Sigmoid colon (tissue), 7 donors: ENCODE measurements around the gene TBX3. TPM values are rescaled to one million over a fixed set of nuclear protein-coding genes. Genes with fewer than 3 reads are reported as not detected.

Experiments used
- DNase-seq: peaks from one replicate; pipeline ENCODE4 v3.0.0-alpha.2; 2019
- H3K27ac ChIP-seq, 4 donors: fragments of 200-600 bp; sonication (generic); one replicate each; pipeline ENCODE4 v1.5.1; 2016 to 2019; ENCODE audit warnings: mild to moderate bottlenecking in 1 of 4
- H3K27me3 ChIP-seq, 3 donors: fragments of 200-600 bp; sonication (generic); one replicate each; pipeline ENCODE4 v1.5.1; 2019; ENCODE audit warnings: mild to moderate bottlenecking in 1 of 3
- H3K36me3 ChIP-seq, 4 donors: fragments of 200-600 bp; sonication (generic); one replicate each; pipeline ENCODE4 v1.5.1; 2016 to 2019
- H3K4me1 ChIP-seq, 4 donors: fragments of 200-600 bp; sonication (generic); one replicate each; pipeline ENCODE4 v1.5.1; 2017 to 2019
- H3K4me3 ChIP-seq, 4 donors: fragments of 200-600 bp; sonication (generic); one replicate each; pipeline ENCODE4 v1.5.1; 2017 to 2019; ENCODE audit warnings: mild to moderate bottlenecking in 2 of 4, moderate library complexity in 1 of 4
- H3K9me3 ChIP-seq, 4 donors: fragments of 200-600 bp in 3 of 4; sonication (generic) in 3 of 4; one replicate each; pipeline versions ENCODE4 v1.5.1 to v1.6.1; 2013 to 2019
- EP300 ChIP-seq, 4 donors: sonication (generic); formaldehyde crosslinking; IDR thresholded peaks; one replicate each; pipeline ENCODE4 v1.6.1; 2017; ENCODE audit warnings: antibody characterized with exemption in 4 of 4
- POLR2A ChIP-seq, 2 donors: fragments of 450-650 bp; IDR thresholded peaks; one replicate each; pipeline ENCODE4 v1.6.1; 2016; ENCODE audit warnings: antibody characterized with exemption in 2 of 2, mild to moderate bottlenecking in 2 of 2, moderate library complexity in 2 of 2
- POLR2AphosphoS5 ChIP-seq, 4 donors: sonication (generic); formaldehyde crosslinking; IDR thresholded peaks; one replicate each; pipeline ENCODE4 v1.6.1; 2017; ENCODE audit warnings: antibody characterized with exemption in 4 of 4
- WGBS, 2 donors: extraction: QIAGEN DNeasy Blood & Tissue Kit; methylation state at CpG; one replicate each; pipeline ENCODE4 v1.1.7; 2013; 5-methylcytosine and 5-hydroxymethylcytosine counted together
- intact Hi-C: fragments of 100-400 bp; cut with DNase I; formaldehyde crosslinking; loops from one replicate; pipeline ENCODE4 v1.15.1; 2023
- polyA plus RNA-seq, 3 donors: library from polyadenylated mRNA; stranded (reverse); fragments of 200-250 nt; gene quantifications; one replicate each; pipeline ENCODE4 v1.2.3, GENCODE V29; 2013
- total RNA-seq, 4 donors: library from RNA; depleted of rRNA; stranded (reverse); fragments of >200 nt; gene quantifications; one replicate each; pipeline ENCODE4 v1.1.0, GENCODE V29; 2016
- TF ChIP-seq, protein P1 (sequence below), 4 experiments: fragments of 450-650 bp in 3 of 4; fragments of 200-600 bp in 1 of 4; IDR thresholded peaks; one replicate each; pipeline ENCODE4 v1.5.1; 2016 to 2019; ENCODE audit warnings: antibody characterized with exemption in 4 of 4, mild to moderate bottlenecking in 3 of 4, moderate library complexity in 2 of 4
- donor health status: healthy with polysubstance abuse.
- donor health status: Bipolar disorder and iron deficiency.
- donor health status: healthy.

TBX3 gene
- total and polyA plus RNA-seq, 7 donors: 2.3 to 9.7 (median 6.2) TPM

DNA sequence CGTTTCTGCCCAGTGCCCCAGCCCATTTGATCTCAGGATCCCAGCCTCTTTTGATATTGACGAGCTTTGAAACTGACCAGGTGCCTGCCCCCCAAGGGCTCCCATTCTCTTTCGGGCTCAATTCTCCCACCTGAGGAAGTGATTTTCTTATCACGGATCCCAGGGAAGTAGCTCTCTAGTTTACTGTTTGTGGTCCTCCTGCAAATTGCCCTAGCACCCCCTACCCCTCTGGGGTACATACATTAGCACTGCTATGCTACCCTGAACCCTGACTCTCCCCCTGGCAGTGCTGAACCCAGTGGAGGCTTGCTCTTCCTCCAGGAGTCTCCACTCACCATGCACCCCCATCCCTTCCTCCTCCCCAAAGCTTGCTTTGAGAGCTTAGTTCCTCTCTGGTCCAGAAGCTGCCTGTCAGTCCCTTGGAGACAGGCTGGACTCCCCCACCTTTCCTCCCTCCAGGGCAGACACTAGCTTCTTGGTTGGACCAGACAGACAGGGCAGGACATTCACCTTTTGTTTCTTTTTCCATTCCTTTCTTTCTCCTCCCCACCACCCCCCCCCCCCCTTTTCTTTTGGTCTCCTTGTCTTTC is 4.4 kb upstream of the TBX3 start:
- H3K4me3 ChIP-seq: no peak overlapping the region
- intact Hi-C loops: loop anchor here (5.0 kb wide), 1 partner anchor 59 kb away; no protein-coding TSS in a partner anchor
- TF ChIP-seq, protein P1, sequence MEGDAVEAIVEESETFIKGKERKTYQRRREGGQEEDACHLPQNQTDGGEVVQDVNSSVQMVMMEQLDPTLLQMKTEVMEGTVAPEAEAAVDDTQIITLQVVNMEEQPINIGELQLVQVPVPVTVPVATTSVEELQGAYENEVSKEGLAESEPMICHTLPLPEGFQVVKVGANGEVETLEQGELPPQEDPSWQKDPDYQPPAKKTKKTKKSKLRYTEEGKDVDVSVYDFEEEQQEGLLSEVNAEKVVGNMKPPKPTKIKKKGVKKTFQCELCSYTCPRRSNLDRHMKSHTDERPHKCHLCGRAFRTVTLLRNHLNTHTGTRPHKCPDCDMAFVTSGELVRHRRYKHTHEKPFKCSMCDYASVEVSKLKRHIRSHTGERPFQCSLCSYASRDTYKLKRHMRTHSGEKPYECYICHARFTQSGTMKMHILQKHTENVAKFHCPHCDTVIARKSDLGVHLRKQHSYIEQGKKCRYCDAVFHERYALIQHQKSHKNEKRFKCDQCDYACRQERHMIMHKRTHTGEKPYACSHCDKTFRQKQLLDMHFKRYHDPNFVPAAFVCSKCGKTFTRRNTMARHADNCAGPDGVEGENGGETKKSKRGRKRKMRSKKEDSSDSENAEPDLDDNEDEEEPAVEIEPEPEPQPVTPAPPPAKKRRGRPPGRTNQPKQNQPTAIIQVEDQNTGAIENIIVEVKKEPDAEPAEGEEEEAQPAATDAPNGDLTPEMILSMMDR (IDR thresholded peaks at IDR 0.05): no peak
- TF ChIP-seq POLR2A (IDR thresholded peaks at IDR 0.05): no peak
- TF ChIP-seq POLR2AphosphoS5 (IDR thresholded peaks at IDR 0.05): no peak
- no peak for TF ChIP-seq EP300 (IDR thresholded peaks at IDR 0.05)
- no peak for DNase-seq
- H3K36me3 ChIP-seq: no peaks in the 10 kb centered on the region
- peaks cover 42 to 82% (median 71%) of the 10 kb centered on the region in 3 donors for H3K27me3 ChIP-seq
- 21 to 42% methylated on average over 4 of the region's 4 CpGs for WGBS, 2 donors
- H3K9me3 ChIP-seq: no peaks in the 10 kb centered on the region
- peaks cover 0 to 34% (median 27%) of the 10 kb centered on the region in 4 donors for H3K4me1 ChIP-seq
- peak overlapping the region in 1 of 4 donors; percentile 82 for H3K27ac ChIP-seq

DNA sequence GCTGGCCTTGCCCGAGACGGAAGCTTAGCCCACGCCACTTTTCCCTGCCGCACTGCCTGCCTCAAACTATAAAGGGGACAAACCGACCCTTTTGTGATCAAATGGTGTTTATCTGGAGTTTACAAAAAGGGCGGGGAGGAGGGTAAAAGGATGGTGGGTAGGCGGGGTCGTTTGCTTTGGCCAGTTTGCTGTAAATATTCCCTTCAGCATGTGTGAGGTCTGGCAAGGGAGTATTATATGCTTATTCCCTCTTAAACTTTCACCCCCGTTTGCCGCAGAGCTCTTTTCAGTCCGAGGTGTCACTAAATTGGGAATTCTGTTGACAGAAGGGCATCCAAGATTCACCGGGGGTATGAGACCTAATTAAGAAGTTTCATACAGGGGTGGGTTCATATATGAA is 3.8 kb upstream of the TBX3 start:
- peaks cover 38 to 77% (median 66%) of the 10 kb centered on the region in 3 donors for H3K27me3 ChIP-seq
- no peak for DNase-seq
- H3K4me3 ChIP-seq: no peak overlapping the region
- WGBS, 2 donors: 26 to 31% methylated on average over 12 of the region's 12 CpGs
- H3K9me3 ChIP-seq: no peaks in the 10 kb centered on the region
- H3K27ac ChIP-seq: peak overlapping the region in 1 of 4 donors; percentile 82
- intact Hi-C loops: loop anchor here (5.0 kb wide), 1 partner anchor 59 kb away; no protein-coding TSS in a partner anchor
- H3K36me3 ChIP-seq: no peaks in the 10 kb centered on the region
- TF ChIP-seq, protein P1 (IDR thresholded peaks at IDR 0.05): no peak
- TF ChIP-seq POLR2A (IDR thresholded peaks at IDR 0.05): no peak
- TF ChIP-seq EP300 (IDR thresholded peaks at IDR 0.05): no peak
- TF ChIP-seq POLR2AphosphoS5 (IDR thresholded peaks at IDR 0.05): no peak
- peaks cover 0 to 32% (median 24%) of the 10 kb centered on the region in 4 donors for H3K4me1 ChIP-seq

DNA sequence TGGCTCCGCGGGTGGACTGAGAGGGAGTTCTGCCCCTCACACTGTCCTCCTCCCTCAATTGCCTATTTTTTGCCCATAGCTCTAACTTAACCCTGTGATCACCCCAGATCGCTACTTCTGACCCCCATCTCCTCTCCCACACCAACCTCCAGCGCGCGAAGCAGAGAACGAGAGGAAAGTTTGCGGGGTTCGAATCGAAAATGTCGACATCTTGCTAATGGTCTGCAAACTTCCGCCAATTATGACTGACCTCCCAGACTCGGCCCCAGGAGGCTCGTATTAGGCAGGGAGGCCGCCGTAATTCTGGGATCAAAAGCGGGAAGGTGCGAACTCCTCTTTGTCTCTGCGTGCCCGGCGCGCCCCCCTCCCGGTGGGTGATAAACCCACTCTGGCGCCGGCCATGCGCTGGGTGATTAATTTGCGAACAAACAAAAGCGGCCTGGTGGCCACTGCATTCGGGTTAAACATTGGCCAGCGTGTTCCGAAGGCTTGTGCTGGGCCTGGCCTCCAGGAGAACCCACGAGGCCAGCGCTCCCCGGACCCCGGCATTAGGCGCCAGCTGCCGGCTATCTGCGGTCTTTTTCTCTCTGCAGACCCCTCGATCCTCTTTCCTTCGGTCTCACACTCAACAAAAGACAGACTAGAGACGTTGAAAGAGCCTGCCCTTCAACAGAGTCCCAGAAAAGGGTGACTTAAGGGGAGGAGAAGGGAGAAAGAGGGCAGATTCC is 3.0 kb upstream of the TBX3 start:
- TF ChIP-seq POLR2A (IDR thresholded peaks at IDR 0.05) (no peak), POLR2AphosphoS5 (IDR thresholded peaks at IDR 0.05) (no peak), EP300 (IDR thresholded peaks at IDR 0.05) (no peak)
- TF ChIP-seq, protein P1 (IDR thresholded peaks at IDR 0.05): no peak
- intact Hi-C loops: loop anchor here (5.0 kb wide), 1 partner anchor 60 kb away; no protein-coding TSS in a partner anchor
- DNase-seq: no peak
- WGBS, 2 donors: 20 to 59% methylated on average over 41 of the region's 41 CpGs
- H3K4me3 ChIP-seq: no peak overlapping the region
- H3K4me1 ChIP-seq: peaks cover 0 to 28% (median 21%) of the 10 kb centered on the region in 4 donors
- peak overlapping the region in 3 of 4 donors; percentile 24 to 82 (median 32) for H3K27ac ChIP-seq
- no peaks in the 10 kb centered on the region for H3K9me3 ChIP-seq
- peaks cover 31 to 68% (median 57%) of the 10 kb centered on the region in 3 donors for H3K27me3 ChIP-seq
- no peaks in the 10 kb centered on the region for H3K36me3 ChIP-seq

DNA sequence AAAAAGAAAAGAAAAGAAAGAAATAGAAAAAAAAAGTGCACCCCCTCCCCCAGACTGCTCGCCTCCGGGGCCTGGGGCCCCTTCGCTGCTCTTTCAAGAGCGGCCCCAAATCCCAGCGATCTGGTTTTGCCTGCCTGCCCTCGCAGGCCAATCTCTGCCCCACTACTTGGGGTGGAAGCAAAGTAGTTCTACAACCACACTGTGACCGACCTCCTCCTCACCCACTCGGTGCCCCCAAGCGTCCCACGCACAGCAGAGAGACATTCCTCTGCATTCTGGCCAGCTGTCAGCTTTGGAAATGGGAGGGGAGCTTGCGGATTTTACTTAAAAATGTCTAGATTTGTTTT is 2.4 kb upstream of the TBX3 start:
- peak overlapping the region in 3 of 4 donors; percentile 24 to 82 (median 32) for H3K27ac ChIP-seq
- no peak for DNase-seq
- peaks cover 0 to 28% (median 21%) of the 10 kb centered on the region in 4 donors for H3K4me1 ChIP-seq
- 27 to 79% methylated on average over 11 of the region's 11 CpGs for WGBS, 2 donors
- H3K27me3 ChIP-seq: peaks cover 30 to 63% (median 52%) of the 10 kb centered on the region in 3 donors
- no peaks in the 10 kb centered on the region for H3K36me3 ChIP-seq
- TF ChIP-seq, protein P1 (IDR thresholded peaks at IDR 0.05): no peak
- TF ChIP-seq POLR2A (IDR thresholded peaks at IDR 0.05) (no peak), EP300 (IDR thresholded peaks at IDR 0.05) (no peak), POLR2AphosphoS5 (IDR thresholded peaks at IDR 0.05) (no peak)
- no peak overlapping the region for H3K4me3 ChIP-seq
- intact Hi-C loops: loop anchor here (5.0 kb wide), 1 partner anchor 61 kb away; no protein-coding TSS in a partner anchor
- H3K9me3 ChIP-seq: no peaks in the 10 kb centered on the region
